H9 (cell line): Measurements from ENCODE around the gene PLOD1. TPM values are rescaled to one million over a fixed set of nuclear protein-coding genes. Genes with fewer than 3 reads are reported as not detected.

Experiments used
- DNase-seq: peaks from one replicate; pipeline ENCODE4 v3.0.0-alpha.2; 2017
- H2AFZ ChIP-seq: one replicate; pipeline ENCODE4 v1.6.1; 2013; ENCODE audit warnings: mild to moderate bottlenecking, low read length, control low read depth, moderate library complexity
- H2AK5ac ChIP-seq: 2 replicates; pipeline ENCODE4 v1.6.1; 2013; ENCODE audit warnings: low read length, control low read depth, mixed read lengths; ENCODE audit not compliant: insufficient read length
- H2BK120ac ChIP-seq: one replicate; pipeline ENCODE4 v1.6.1; 2013; ENCODE audit warnings: low read depth, mild to moderate bottlenecking, low read length, control low read depth, inconsistent platforms; ENCODE audit not compliant: poor library complexity, severe bottlenecking
- H2BK12ac ChIP-seq: 2 replicates; pipeline ENCODE4 v1.6.1; 2013; ENCODE audit warnings: low read length, control low read depth, mixed read lengths, low read depth; ENCODE audit not compliant: insufficient read length
- H2BK15ac ChIP-seq: 2 replicates; pipeline ENCODE4 v1.6.1; 2013; ENCODE audit warnings: low read depth, low read length, control low read depth
- H2BK20ac ChIP-seq: one replicate; pipeline ENCODE4 v1.6.1; 2013; ENCODE audit warnings: low read depth, mild to moderate bottlenecking, low read length, control low read depth, inconsistent platforms; ENCODE audit not compliant: poor library complexity, severe bottlenecking
- H2BK5ac ChIP-seq: 2 replicates; pipeline ENCODE4 v1.6.1; 2013; ENCODE audit warnings: low read length, control low read depth, mixed read lengths; ENCODE audit not compliant: insufficient read length
- H3K14ac ChIP-seq: 2 replicates; pipeline ENCODE4 v1.6.1; 2013; ENCODE audit warnings: low read length, control low read depth; ENCODE audit not compliant: insufficient read depth
- H3K18ac ChIP-seq: 2 replicates; pipeline ENCODE4 v1.6.1; 2013; ENCODE audit warnings: low read depth, mild to moderate bottlenecking, mixed read lengths, low read length, control low read depth; ENCODE audit not compliant: insufficient read length
- H3K23ac ChIP-seq: 2 replicates; pipeline ENCODE4 v1.6.1; 2013; ENCODE audit warnings: low read length, control low read depth, mixed read lengths, low read depth; ENCODE audit not compliant: insufficient read length
- H3K23me2 ChIP-seq: 2 replicates; pipeline ENCODE4 v1.6.1; 2013; ENCODE audit warnings: low read depth, mild to moderate bottlenecking, mixed read lengths, low read length, control low read depth; ENCODE audit not compliant: insufficient read length, poor library complexity, severe bottlenecking
- H3K27ac ChIP-seq: 2 replicates; pipeline ENCODE4 v1.5.1; 2013; ENCODE audit warnings: low read length, control low read depth, mixed read lengths, low read depth; ENCODE audit not compliant: insufficient read length
- H3K27me3 ChIP-seq: 2 replicates; pipeline ENCODE4 v1.6.1; 2013; ENCODE audit warnings: low read length, control low read depth, inconsistent platforms; ENCODE audit not compliant: insufficient read depth
- H3K4ac ChIP-seq: 2 replicates; pipeline ENCODE4 v1.6.1; 2013; ENCODE audit warnings: low read depth, mild to moderate bottlenecking, control low read depth, inconsistent platforms, low read length, moderate library complexity
- H3K4me1 ChIP-seq: 2 replicates; pipeline ENCODE4 v1.6.1; 2013; ENCODE audit warnings: low read length, control low read depth, inconsistent platforms; ENCODE audit not compliant: insufficient read depth
- H3K4me2 ChIP-seq: 2 replicates; pipeline ENCODE4 v1.6.1; 2013; ENCODE audit warnings: low read length, control low read depth, mixed read lengths; ENCODE audit not compliant: insufficient read length, insufficient read depth
- H3K56ac ChIP-seq: 2 replicates; pipeline ENCODE4 v1.6.1; 2013; ENCODE audit warnings: low read depth, mild to moderate bottlenecking, mixed read lengths, low read length, control low read depth; ENCODE audit not compliant: insufficient read length
- H3K79me1 ChIP-seq: 2 replicates; pipeline ENCODE4 v1.6.1; 2013; ENCODE audit warnings: low read depth, mild to moderate bottlenecking, moderate library complexity, low read length, control low read depth, inconsistent platforms; ENCODE audit not compliant: insufficient read depth, poor library complexity, severe bottlenecking
- H3K79me2 ChIP-seq: 2 replicates; pipeline ENCODE4 v1.6.1; 2013; ENCODE audit warnings: low read length, control low read depth, inconsistent platforms; ENCODE audit not compliant: insufficient read depth
- H3K9ac ChIP-seq: 2 replicates; pipeline ENCODE4 v1.6.1; 2013; ENCODE audit warnings: low read length, control low read depth, mixed read lengths; ENCODE audit not compliant: insufficient read length; ENCODE audit errors: extremely low read depth
- H3K9me3 ChIP-seq: one replicate; pipeline ENCODE4 v1.6.1; 2013; ENCODE audit warnings: low read depth, low read length, inconsistent platforms; ENCODE audit not compliant: control insufficient read depth
- H3T11ph ChIP-seq: one replicate; pipeline ENCODE4 v1.6.1; 2013; ENCODE audit warnings: mild to moderate bottlenecking, low read length, control low read depth, inconsistent platforms
- H4K20me1 ChIP-seq: one replicate; pipeline ENCODE4 v1.6.1; 2013; ENCODE audit not compliant: control insufficient read depth, insufficient read length, insufficient read depth
- H4K5ac ChIP-seq: 2 replicates; pipeline ENCODE4 v1.6.1; 2013; ENCODE audit warnings: low read depth, mild to moderate bottlenecking, mixed read lengths, low read length, control low read depth; ENCODE audit not compliant: insufficient read length
- H4K8ac ChIP-seq: replicated peaks from 2 replicates; pipeline ENCODE4 v1.6.1; 2013; ENCODE audit warnings: low read length, control low read depth, mixed read lengths, low read depth; ENCODE audit not compliant: insufficient read length
- H4K91ac ChIP-seq: 2 replicates; pipeline ENCODE4 v1.6.1; 2013; ENCODE audit warnings: low read depth, mild to moderate bottlenecking, moderate library complexity, mixed read lengths, low read length, control low read depth; ENCODE audit not compliant: insufficient read length
- H3K27ac Mint-ChIP-seq, 3 experiments: 2 replicates in 2 of 3; 3 replicates in 1 of 3; pipeline ENCODE4 v1.8.0; 2020 to 2021; ENCODE audit warnings: mixed read lengths in 3 of 3, mild to moderate bottlenecking in 1 of 3, moderate library complexity in 1 of 3
- H3K27me3 Mint-ChIP-seq: 2 replicates; pipeline ENCODE4 v1.8.0; 2021; ENCODE audit warnings: low read depth, mild to moderate bottlenecking, moderate library complexity, mixed read lengths
- H3K36me3 Mint-ChIP-seq, 3 experiments: 2 replicates in 2 of 3; 3 replicates in 1 of 3; pipeline ENCODE4 v1.8.0; 2020 to 2021; ENCODE audit warnings: low read depth in 3 of 3, mixed read lengths in 3 of 3; ENCODE audit not compliant: insufficient read depth in 1 of 3
- H3K4me1 Mint-ChIP-seq, 2 experiments: 2 replicates each; pipeline ENCODE4 v1.8.0; 2020; ENCODE audit warnings: mixed read lengths in 2 of 2
- H3K4me3 Mint-ChIP-seq, 2 experiments: 2 replicates in 1 of 2; 3 replicates in 1 of 2; pipeline ENCODE4 v1.8.0; 2020 to 2021; ENCODE audit warnings: mild to moderate bottlenecking in 2 of 2, mixed read lengths in 2 of 2, moderate library complexity in 1 of 2
- H3K9me3 Mint-ChIP-seq, 2 experiments: 2 replicates in 1 of 2; 3 replicates in 1 of 2; pipeline ENCODE4 v1.8.0; 2020; ENCODE audit warnings: mild to moderate bottlenecking in 2 of 2, mixed read lengths in 2 of 2, moderate library complexity in 1 of 2
- WGBS: extraction: QIAGEN DNeasy Blood & Tissue Kit; methylation state at CpG from one replicate; pipeline ENCODE4 v1.1.7; 2013; ENCODE audit warnings: missing lambda C conversion rate, low lambda C conversion rate, mixed read lengths; ENCODE audit not compliant: insufficient read length; ENCODE audit errors: extremely low coverage; 5-methylcytosine and 5-hydroxymethylcytosine counted together
- total RNA-seq: library from RNA; stranded (reverse); gene quantifications from 2 replicates; pipeline ENCODE4 v1.2.1, GENCODE V29; 2021
- TF ChIP-seq, protein P1 (sequence below): fragments of 200-600 bp; sonication (generic); conservative IDR thresholded peaks from 3 replicates; pipeline ENCODE4 v1.8.0; 2021; ENCODE audit warnings: antibody characterized with exemption, mild to moderate bottlenecking

The PLOD1 gene
- total RNA-seq, 1 experiment from 2014 or later = 57.0 TPM

- Histone ChIP-seq H4K20me1 (no peaks in the 10 kb centered on the region), H3T11ph (peak overlapping the region; percentile 94), H3K4me1 (no peaks in the 10 kb centered on the region), H3K27me3 (no peaks in the 10 kb centered on the region), H4K8ac (no peak overlapping the region), H3K23ac (no peak overlapping the region), H2BK12ac (peak overlapping the region; percentile 9), H3K79me1 (no peaks in the 10 kb centered on the region), H2AK5ac (no peak overlapping the region), H4K5ac (peak overlapping the region; percentile 96), H3K4ac (no peak overlapping the region; the same call in 1 of the 2 replicates), H2BK120ac (peak overlapping the region; percentile 93), H3K4me2 (peak overlapping the region; percentile 76), H3K56ac (peak overlapping the region; percentile 97), H2BK20ac (peak overlapping the region; percentile 86), H3K9me3 (no peaks in the 10 kb centered on the region), H3K9ac (peak overlapping the region; percentile 90), H3K14ac (peak overlapping the region; percentile 86; the same call in 1 of the 2 replicates), H3K79me2 (no peaks in the 10 kb centered on the region), H4K91ac (no peak overlapping the region), H3K18ac (peak overlapping the region; percentile 94), H3K23me2 (peaks cover 5% of the 10 kb centered on the region), H2AFZ (peak overlapping the region; percentile 9), H2BK15ac (no peak overlapping the region), H3K27ac (peak overlapping the region; percentile 96), H2BK5ac (peak overlapping the region; percentile 100)
- WGBS = no CpG with 5 or more reads among the region's 19 CpGs
- Mint-ChIP-seq H3K4me1 (peaks cover 7 to 10% of the 10 kb centered on the region in 2 experiments), H3K27ac (peak overlapping the region; percentile 100), H3K36me3 (no peaks in the 10 kb centered on the region; a peak in 1 of 7 replicates), H3K4me3 (peak overlapping the region; percentile 82 to 88; a peak in 4 of 5 replicates), H3K27me3 (peaks cover 4% of the 10 kb centered on the region; the same call in 1 of the 2 replicates), H3K9me3 (no peaks in the 10 kb centered on the region; a peak in 1 of 5 replicates)
- peak; percentile 95 for DNase-seq
- TF ChIP-seq, protein P1, sequence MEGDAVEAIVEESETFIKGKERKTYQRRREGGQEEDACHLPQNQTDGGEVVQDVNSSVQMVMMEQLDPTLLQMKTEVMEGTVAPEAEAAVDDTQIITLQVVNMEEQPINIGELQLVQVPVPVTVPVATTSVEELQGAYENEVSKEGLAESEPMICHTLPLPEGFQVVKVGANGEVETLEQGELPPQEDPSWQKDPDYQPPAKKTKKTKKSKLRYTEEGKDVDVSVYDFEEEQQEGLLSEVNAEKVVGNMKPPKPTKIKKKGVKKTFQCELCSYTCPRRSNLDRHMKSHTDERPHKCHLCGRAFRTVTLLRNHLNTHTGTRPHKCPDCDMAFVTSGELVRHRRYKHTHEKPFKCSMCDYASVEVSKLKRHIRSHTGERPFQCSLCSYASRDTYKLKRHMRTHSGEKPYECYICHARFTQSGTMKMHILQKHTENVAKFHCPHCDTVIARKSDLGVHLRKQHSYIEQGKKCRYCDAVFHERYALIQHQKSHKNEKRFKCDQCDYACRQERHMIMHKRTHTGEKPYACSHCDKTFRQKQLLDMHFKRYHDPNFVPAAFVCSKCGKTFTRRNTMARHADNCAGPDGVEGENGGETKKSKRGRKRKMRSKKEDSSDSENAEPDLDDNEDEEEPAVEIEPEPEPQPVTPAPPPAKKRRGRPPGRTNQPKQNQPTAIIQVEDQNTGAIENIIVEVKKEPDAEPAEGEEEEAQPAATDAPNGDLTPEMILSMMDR = peak; percentile 81
Observed at GRCh38 chr1:11907275-11908094, 27.0 kb upstream of the PLOD1 start.
